ENCODE data around the gene MVB12B. TPM values are rescaled to one million over a fixed set of nuclear protein-coding genes. Genes with fewer than 3 reads are reported as not detected.

MVB12B gene
- total RNA-seq, 1 experiment from 2014 or later: 10.9 TPM

- H3K9me2 ChIP-seq (ENCODE audit: insufficient read depth): no peaks in the 10 kb centered on the region
- BruUV-seq (replicated peaks): no TSS peak
- no peaks in the 10 kb centered on the region for H3K79me2 ChIP-seq (ENCODE audit: insufficient read depth, low read length)
- ChIA-PET CTCF (no interaction called here), RAD21 (ENCODE audit: low non-redundant PET in 1 of 2, low total read pairs in 2 of 2, uncharacterized antibody in 2 of 2, unreplicated experiment in 2 of 2) (no interaction called here), POLR2A (no interaction called here)
- intact Hi-C loops (cut with micrococcal nuclease): no loop called here
- no peak overlapping the region for H3K9ac ChIP-seq (ENCODE audit: low read length)
- H3K36me3 ChIP-seq (ENCODE audit: control insufficient read depth in 1 of 2, insufficient read depth in 2 of 2, low read length in 2 of 2): no peaks in the 10 kb centered on the region
- H4K20me1 ChIP-seq (ENCODE audit: insufficient read depth): no peaks in the 10 kb centered on the region
- TF ChIP-seq SRF (IDR thresholded peaks at IDR 0.05; ENCODE audit: low read depth): no peak
- TF ChIP-seq EGR1 (IDR thresholded peaks at IDR 0.05; ENCODE audit: low read depth): no peak
- TF ChIP-seq SP1 (IDR thresholded peaks at IDR 0.05; ENCODE audit: low read depth): no peak
- no peak for TF ChIP-seq FOSL1 (IDR thresholded peaks at IDR 0.05; ENCODE audit: low read depth)
- no peak for TF ChIP-seq ZFX (IDR thresholded peaks at IDR 0.05)
- TF ChIP-seq EZH2 (IDR thresholded peaks at IDR 0.05): no peak
- TF ChIP-seq RAD21 (IDR thresholded peaks at IDR 0.05; ENCODE audit: low read depth): no peak
- no peak for TF ChIP-seq ZBTB33 (IDR thresholded peaks at IDR 0.05; ENCODE audit: extremely low read depth, insufficient replicate concordance, low read length)
- TF ChIP-seq EZH2phosphoT487 (IDR thresholded peaks at IDR 0.05; ENCODE audit: borderline replicate concordance): no peak
- no peak for TF ChIP-seq MAX (IDR thresholded peaks at IDR 0.05)
- no peak for TF ChIP-seq POLR2AphosphoS5 (IDR thresholded peaks at IDR 0.05; ENCODE audit: low read depth, low read length)
- no peak for TF ChIP-seq POLR2A (IDR thresholded peaks at IDR 0.05; ENCODE audit: borderline replicate concordance, extremely low read depth, insufficient read depth, insufficient read length)
- no peak overlapping the region for H3K27ac ChIP-seq (ENCODE audit: low read depth, low read length)
- no peaks in the 10 kb centered on the region for H3K9me3 ChIP-seq (ENCODE audit: control insufficient read depth in 1 of 2, insufficient read depth in 1 of 2, low read depth in 1 of 2, low read length in 2 of 2)
- H3K4me2 ChIP-seq (ENCODE audit: low read length): no peak overlapping the region
- ATAC-seq (no peak), DNase-seq (ENCODE audit: low read depth, low spot score) (no peak)
- no peak overlapping the region for H3K4me3 ChIP-seq (replicated peaks in 1 of 2; ENCODE audit: low read depth in 1 of 2, low read length in 2 of 2)
- no peak overlapping the region for H2AFZ ChIP-seq (ENCODE audit: low read depth, low read length, poor library complexity, severe bottlenecking)
- H3K27me3 ChIP-seq (ENCODE audit: insufficient read depth, low read length): no peaks in the 10 kb centered on the region
- peaks cover 9 to 27% of the 10 kb centered on the region in 2 experiments for H3K4me1 ChIP-seq (ENCODE audit: control insufficient read depth in 1 of 2, insufficient read depth in 2 of 2, low read length in 2 of 2)
Measured at GRCh38 chr9:126421567-126422428, 95.2 kb downstream of the MVB12B start.

All from HCT116 (cell line).